CD14-positive monocyte (primary cell): ENCODE data around the gene RASL11B. TPM values are rescaled to one million over a fixed set of nuclear protein-coding genes. Genes with fewer than 3 reads are reported as not detected.

Experiments used
- DNase-seq, 3 donors: peaks; one replicate each; pipeline ENCODE4 v3.0.0-alpha.2; 2011 to 2022
- H2AFZ ChIP-seq: 2 replicates; pipeline ENCODE4 v1.6.0; 2012; ENCODE audit warnings: mild to moderate bottlenecking, low read depth, low read length, inconsistent platforms; ENCODE audit not compliant: insufficient read depth, poor library complexity, severe bottlenecking
- H3K27ac ChIP-seq, 2 donors: 1 replicate in 1 of 2; 2 replicates in 1 of 2; pipeline ENCODE4 v1.5.1; 2012 to 2013; ENCODE audit warnings: low read length in 2 of 2, control low read depth in 1 of 2, inconsistent platforms in 1 of 2, low read depth in 1 of 2, mild to moderate bottlenecking in 1 of 2
- H3K27me3 ChIP-seq, 2 donors: one replicate each; pipeline versions ENCODE4 v1.6.0 to v1.6.1; 2011 to 2013; ENCODE audit warnings: low read length in 2 of 2; ENCODE audit not compliant: control insufficient read depth in 2 of 2, insufficient read depth in 2 of 2
- H3K36me3 ChIP-seq, 2 donors: replicated peaks in 1 of 2; 1 replicate in 1 of 2; 2 replicates in 1 of 2; pipeline versions ENCODE4 v1.5.1 to v1.6.1; 2012 to 2013; ENCODE audit warnings: low read length in 2 of 2, control low read depth in 1 of 2, inconsistent platforms in 1 of 2, mild to moderate bottlenecking in 1 of 2; ENCODE audit not compliant: insufficient read depth in 2 of 2, control insufficient read depth in 1 of 2
- H3K4me1 ChIP-seq, 2 donors: 1 replicate in 1 of 2; 2 replicates in 1 of 2; pipeline versions ENCODE4 v1.5.1 to v1.6.1; 2012 to 2013; ENCODE audit warnings: low read length in 2 of 2, control low read depth in 1 of 2, inconsistent platforms in 1 of 2, mild to moderate bottlenecking in 1 of 2, moderate library complexity in 1 of 2; ENCODE audit not compliant: insufficient read depth in 2 of 2, control insufficient read depth in 1 of 2
- H3K4me2 ChIP-seq: replicated peaks from 2 replicates; pipeline ENCODE3; 2012; ENCODE audit warnings: low read length, moderate library complexity, mild to moderate bottlenecking; ENCODE audit not compliant: poor library complexity, severe bottlenecking; ENCODE audit errors: extremely low read depth
- H3K4me3 ChIP-seq, 3 experiments: fragments of 200-600 bp in 1 of 3; sonication (generic) in 1 of 3; replicated peaks in 1 of 3; 1 replicate in 2 of 3; 2 replicates in 1 of 3; pipeline ENCODE4 v1.5.1; 2011 to 2013; ENCODE audit warnings: low read length in 3 of 3, mild to moderate bottlenecking in 3 of 3, control low read depth in 2 of 3, low read depth in 2 of 3, inconsistent platforms in 1 of 3, moderate library complexity in 1 of 3
- H3K79me2 ChIP-seq: 2 replicates; pipeline ENCODE4 v1.6.0; 2012; ENCODE audit warnings: mild to moderate bottlenecking, control low read depth, inconsistent platforms, low read length, moderate library complexity; ENCODE audit not compliant: insufficient read depth
- H3K9ac ChIP-seq: 2 replicates; pipeline ENCODE4 v1.6.0; 2017; ENCODE audit warnings: low read length, mild to moderate bottlenecking; ENCODE audit not compliant: insufficient read depth, poor library complexity, severe bottlenecking
- H3K9me3 ChIP-seq, 2 donors: replicated peaks in 1 of 2; 1 replicate in 1 of 2; 2 replicates in 1 of 2; pipeline versions ENCODE4 v1.5.1 to v1.6.1; 2012 to 2013; ENCODE audit warnings: low read length in 2 of 2, control low read depth in 1 of 2; ENCODE audit not compliant: control insufficient read depth in 1 of 2, insufficient read depth in 1 of 2
- H4K20me1 ChIP-seq: 2 replicates; pipeline ENCODE4 v1.6.0; 2012; ENCODE audit warnings: mild to moderate bottlenecking, low read length, control low read depth, moderate library complexity; ENCODE audit not compliant: insufficient read depth
- H3K27ac Mint-ChIP-seq, 7 donors: one replicate each; pipeline ENCODE4 v1.8.0; 2020; ENCODE audit warnings: mild to moderate bottlenecking in 7 of 7, mixed read lengths in 7 of 7, moderate library complexity in 6 of 7, inconsistent platforms in 2 of 7
- H3K27me3 Mint-ChIP-seq, 3 donors: one replicate each; pipeline ENCODE4 v1.8.0; 2021 to 2022; ENCODE audit warnings: low read depth in 3 of 3, mild to moderate bottlenecking in 3 of 3, mixed read lengths in 3 of 3, moderate library complexity in 3 of 3, inconsistent platforms in 1 of 3
- H3K36me3 Mint-ChIP-seq, 2 donors: one replicate each; pipeline ENCODE4 v1.8.0; 2020; ENCODE audit warnings: mixed read lengths in 2 of 2, inconsistent platforms in 1 of 2, mild to moderate bottlenecking in 1 of 2
- H3K4me1 Mint-ChIP-seq: one replicate; pipeline ENCODE4 v1.8.0; 2020; ENCODE audit warnings: mild to moderate bottlenecking, mixed read lengths
- H3K4me3 Mint-ChIP-seq, 2 donors: one replicate each; pipeline ENCODE4 v1.8.0; 2020; ENCODE audit warnings: mild to moderate bottlenecking in 2 of 2, mixed read lengths in 2 of 2, moderate library complexity in 1 of 2
- H3K9me3 Mint-ChIP-seq, 7 donors: one replicate each; pipeline ENCODE4 v1.8.0; 2020 to 2022; ENCODE audit warnings: mixed read lengths in 7 of 7, mild to moderate bottlenecking in 6 of 7, moderate library complexity in 6 of 7, inconsistent platforms in 2 of 7
- WGBS: methylation state at CpG from one replicate; pipeline ENCODE4 v1.1.5; 2013; ENCODE audit warnings: missing lambda C conversion rate; ENCODE audit not compliant: insufficient coverage; 5-methylcytosine and 5-hydroxymethylcytosine counted together
- intact Hi-C, 2 donors: fragments of 100-400 bp; cut with micrococcal nuclease; formaldehyde crosslinking; loops; one replicate each; pipeline versions ENCODE4 v1.15.0 to v1.15.1; 2023
- polyA plus RNA-seq, 3 donors: library from polyadenylated mRNA; depleted of rRNA in 1 of 3; unstranded in 2 of 3; stranded (reverse) in 1 of 3; fragments of 300-500 nt in 2 of 3; fragments of >200 nt in 1 of 3; fragmentation: Illumina TruSeq in 2 of 3; gene quantifications; 1 replicate in 2 of 3; 2 replicates in 1 of 3; pipeline ENCODE4 v1.2.3, GENCODE V29; 2012 to 2021
- TF ChIP-seq, protein P1 (sequence below): fragments of 200-600 bp; IDR thresholded peaks from one replicate; pipeline ENCODE4 v1.8.0; 2022; ENCODE audit warnings: antibody characterized with exemption, mild to moderate bottlenecking

The RASL11B gene
- polyA plus RNA-seq, 3 donors = not detected

DNA sequence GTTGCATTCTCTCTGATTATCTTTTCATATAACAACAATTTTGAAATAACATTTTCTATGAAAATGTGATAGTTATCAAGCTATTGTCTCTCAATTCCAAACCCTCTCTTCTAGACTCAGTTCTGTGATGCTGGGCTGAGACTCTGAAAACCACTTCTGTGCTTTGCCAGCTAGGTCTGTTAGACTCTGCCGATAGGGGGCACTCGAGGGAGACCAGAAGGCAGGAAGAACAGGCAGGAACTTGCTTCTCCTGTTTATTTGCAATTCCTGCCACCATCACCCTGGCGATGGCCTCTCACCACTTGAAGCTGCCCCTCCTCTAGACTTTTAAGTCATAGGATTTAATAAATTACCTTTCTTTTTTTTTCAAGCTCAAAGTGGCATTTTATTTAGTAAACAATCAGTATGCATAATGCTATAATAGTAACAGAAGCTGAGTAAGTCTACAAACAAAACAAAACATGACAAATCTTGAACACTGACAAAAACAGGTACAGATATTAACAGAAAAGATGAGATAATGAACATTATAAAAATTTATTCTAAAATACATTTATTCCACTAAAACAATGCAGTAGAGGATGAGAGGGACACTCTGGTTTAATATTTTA is 49.7 kb downstream of the RASL11B start:
- Histone ChIP-seq H3K4me1 (no peaks in the 10 kb centered on the region), H3K27me3 (no peaks in the 10 kb centered on the region), H4K20me1 (no peaks in the 10 kb centered on the region), H3K79me2 (no peaks in the 10 kb centered on the region), H3K4me2 (no peak overlapping the region), H3K27ac (no peak overlapping the region), H2AFZ (no peak overlapping the region), H3K9ac (no peak overlapping the region), H3K9me3 (no peaks in the 10 kb centered on the region), H3K4me3 (no peak overlapping the region), H3K36me3 (no peaks in the 10 kb centered on the region)
- H3K36me3 Mint-ChIP-seq = peaks cover under 1 to 2% of the 10 kb centered on the region in 2 donors
- DNase-seq = peak; percentile 28 to 45 (median 42)
- H3K4me1 Mint-ChIP-seq = no peaks in the 10 kb centered on the region
- H3K9me3 Mint-ChIP-seq = peaks cover 0 to 3% (median 0%) of the 10 kb centered on the region in 7 donors
- no peak overlapping the region for H3K27ac Mint-ChIP-seq
- intact Hi-C loops = no loop called here
- 0% methylated on average over 2 of the region's 3 CpGs for WGBS
- H3K27me3 Mint-ChIP-seq = no peaks in the 10 kb centered on the region
- no peak overlapping the region for H3K4me3 Mint-ChIP-seq
- TF ChIP-seq, protein P1, sequence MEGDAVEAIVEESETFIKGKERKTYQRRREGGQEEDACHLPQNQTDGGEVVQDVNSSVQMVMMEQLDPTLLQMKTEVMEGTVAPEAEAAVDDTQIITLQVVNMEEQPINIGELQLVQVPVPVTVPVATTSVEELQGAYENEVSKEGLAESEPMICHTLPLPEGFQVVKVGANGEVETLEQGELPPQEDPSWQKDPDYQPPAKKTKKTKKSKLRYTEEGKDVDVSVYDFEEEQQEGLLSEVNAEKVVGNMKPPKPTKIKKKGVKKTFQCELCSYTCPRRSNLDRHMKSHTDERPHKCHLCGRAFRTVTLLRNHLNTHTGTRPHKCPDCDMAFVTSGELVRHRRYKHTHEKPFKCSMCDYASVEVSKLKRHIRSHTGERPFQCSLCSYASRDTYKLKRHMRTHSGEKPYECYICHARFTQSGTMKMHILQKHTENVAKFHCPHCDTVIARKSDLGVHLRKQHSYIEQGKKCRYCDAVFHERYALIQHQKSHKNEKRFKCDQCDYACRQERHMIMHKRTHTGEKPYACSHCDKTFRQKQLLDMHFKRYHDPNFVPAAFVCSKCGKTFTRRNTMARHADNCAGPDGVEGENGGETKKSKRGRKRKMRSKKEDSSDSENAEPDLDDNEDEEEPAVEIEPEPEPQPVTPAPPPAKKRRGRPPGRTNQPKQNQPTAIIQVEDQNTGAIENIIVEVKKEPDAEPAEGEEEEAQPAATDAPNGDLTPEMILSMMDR = peak; percentile 89

DNA sequence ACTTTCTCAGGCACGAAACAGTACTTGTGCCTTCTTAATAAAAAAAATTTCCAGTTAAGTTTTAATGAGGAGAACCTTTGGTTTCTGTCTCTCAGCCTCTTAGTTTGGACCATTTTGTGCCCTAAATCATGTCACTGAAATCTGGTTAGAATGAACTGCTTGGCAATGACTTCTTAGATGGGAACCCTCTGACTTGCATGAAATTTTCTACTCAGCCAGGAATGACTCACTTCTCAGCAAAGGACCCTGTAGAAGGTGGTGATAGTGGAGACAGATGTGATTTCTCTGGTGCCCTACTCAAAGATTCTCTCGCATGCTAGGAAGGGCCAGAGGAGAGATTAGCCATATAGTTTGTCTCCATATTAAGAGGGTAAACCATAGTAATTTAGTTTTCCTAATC is 50.5 kb downstream of the RASL11B start:
- no peak overlapping the region for H2AFZ ChIP-seq
- no peaks in the 10 kb centered on the region for H3K9me3 ChIP-seq
- H3K79me2 ChIP-seq = no peaks in the 10 kb centered on the region
- no peak overlapping the region for H3K4me3 Mint-ChIP-seq
- H3K9me3 Mint-ChIP-seq = peaks cover 0 to 3% (median 0%) of the 10 kb centered on the region in 7 donors
- no peak for DNase-seq
- H3K9ac ChIP-seq = no peak overlapping the region
- no peak overlapping the region for H3K4me2 ChIP-seq
- no peaks in the 10 kb centered on the region for H3K27me3 Mint-ChIP-seq
- TF ChIP-seq, protein P1 = no peak
- intact Hi-C loops = no loop called here
- H3K27ac Mint-ChIP-seq = no peak overlapping the region
- no peaks in the 10 kb centered on the region for H3K36me3 ChIP-seq
- H3K4me1 Mint-ChIP-seq = no peaks in the 10 kb centered on the region
- H3K27ac ChIP-seq = no peak overlapping the region
- no peaks in the 10 kb centered on the region for H3K4me1 ChIP-seq
- no peak overlapping the region for H3K4me3 ChIP-seq
- H4K20me1 ChIP-seq = no peaks in the 10 kb centered on the region
- no peaks in the 10 kb centered on the region for H3K36me3 Mint-ChIP-seq
- H3K27me3 ChIP-seq = no peaks in the 10 kb centered on the region
- WGBS = no CpG with 5 or more reads among the region's 2 CpGs
